Measurements from ENCODE around the gene C10orf90. TPM values are rescaled to one million over a fixed set of nuclear protein-coding genes. Genes with fewer than 3 reads are reported as not detected.
"Not testable (repeated sequence)": the region's sequence is repeated elsewhere in the genome, so short reads cannot be mapped to it uniquely, and the experiment has no call there.

C10orf90 gene
- total RNA-seq, 1 donor from 2014 or later, result 0.12 TPM

GRCh38 chr10:126581648-126582046, 88.8 kb downstream of the C10orf90 start:
- no peak for ATAC-seq

GRCh38 chr10:126580873-126581647, 89.4 kb downstream of the C10orf90 start:
- ATAC-seq, result no peak

- no peak for ATAC-seq
Measured at GRCh38 chr10:126576336-126576735, 94.2 kb downstream of the C10orf90 start.

GRCh38 chr10:126570621-126571602, 99.6 kb downstream of the C10orf90 start:
- ATAC-seq, result peak; percentile 23

GRCh38 chr10:126570245-126570570, 100.3 kb downstream of the C10orf90 start:
- ATAC-seq, result no peak

- peak; percentile 44 for ATAC-seq
Measured at GRCh38 chr10:126569513-126570244, 100.8 kb downstream of the C10orf90 start.

GRCh38 chr10:126568809-126569385, 101.6 kb downstream of the C10orf90 start:
- no peak for ATAC-seq

GRCh38 chr10:126565871-126566270, 104.6 kb downstream of the C10orf90 start:
- ATAC-seq, result no peak

- ATAC-seq, result no peak
Measured at GRCh38 chr10:126565441-126565840, 105.1 kb downstream of the C10orf90 start.

- no peak for ATAC-seq
Measured at GRCh38 chr10:126564326-126564888, 106.1 kb downstream of the C10orf90 start.

GRCh38 chr10:126563361-126563760, 107.1 kb downstream of the C10orf90 start:
- no peak for ATAC-seq

- no peak for ATAC-seq
Measured at GRCh38 chr10:126561921-126562680, 108.4 kb downstream of the C10orf90 start.

GRCh38 chr10:126561294-126561920, 109.1 kb downstream of the C10orf90 start:
- ATAC-seq, result no peak

- no peak for ATAC-seq
Measured at GRCh38 chr10:126558881-126559280, 111.6 kb downstream of the C10orf90 start.

GRCh38 chr10:126551202-126551601, 119.3 kb downstream of the C10orf90 start:
- no peak for ATAC-seq

GRCh38 chr10:126550586-126550985, 119.9 kb downstream of the C10orf90 start:
- not testable (repeated sequence) for ATAC-seq

GRCh38 chr10:126549344-126549743, 121.1 kb downstream of the C10orf90 start:
- ATAC-seq, result no peak

- no peak for ATAC-seq
Measured at GRCh38 chr10:126544565-126544964, 125.9 kb downstream of the C10orf90 start.

- no peak for ATAC-seq
Measured at GRCh38 chr10:126538439-126539135, 131.9 kb downstream of the C10orf90 start.

GRCh38 chr10:126536656-126537055, 133.8 kb downstream of the C10orf90 start:
- no peak for ATAC-seq

All from esophagus mucosa (tissue), 1 donor.